Skeletal muscle tissue (tissue), 4 donors: ENCODE data around the gene PRKACA. TPM values are rescaled to one million over a fixed set of nuclear protein-coding genes. Genes with fewer than 3 reads are reported as not detected.
A peak's percentile ranks its signal among the peaks of the same experiment; 100 is the strongest.

Source experiments
- H3K27ac ChIP-seq: one replicate; pipeline ENCODE4 v1.7.0; 2013; ENCODE audit warnings: mild to moderate bottlenecking, low read depth, low read length, inconsistent platforms
- H3K27me3 ChIP-seq, 3 donors: one replicate each; pipeline ENCODE4 v1.7.0; 2013; ENCODE audit warnings: low read length in 3 of 3; ENCODE audit not compliant: control insufficient read depth in 3 of 3, insufficient read depth in 3 of 3
- H3K36me3 ChIP-seq, 3 donors: one replicate each; pipeline ENCODE4 v1.7.0; 2013; ENCODE audit warnings: low read length in 3 of 3; ENCODE audit not compliant: control insufficient read depth in 3 of 3, insufficient read depth in 3 of 3
- H3K4me1 ChIP-seq, 3 donors: one replicate each; pipeline ENCODE4 v1.7.0; 2013; ENCODE audit warnings: low read length in 3 of 3, mild to moderate bottlenecking in 3 of 3; ENCODE audit not compliant: control insufficient read depth in 3 of 3, insufficient read depth in 3 of 3
- H3K4me3 ChIP-seq, 3 donors: one replicate each; pipeline ENCODE4 v1.7.0; 2013; ENCODE audit warnings: low read length in 3 of 3
- H3K9ac ChIP-seq, 3 donors: one replicate each; pipeline ENCODE4 v1.7.0; 2013; ENCODE audit warnings: low read length in 3 of 3, mild to moderate bottlenecking in 3 of 3, moderate library complexity in 2 of 3, low read depth in 1 of 3
- H3K9me3 ChIP-seq, 3 donors: one replicate each; pipeline ENCODE4 v1.7.0; 2013; ENCODE audit warnings: low read length in 3 of 3; ENCODE audit not compliant: control insufficient read depth in 3 of 3
- total RNA-seq: library from RNA; depleted of rRNA; stranded (reverse); fragments of >200 nt; gene quantifications from one replicate; pipeline ENCODE4 v1.2.3, GENCODE V29; 2014
- donor health status: Osteomylitis.

The PRKACA gene
- total RNA-seq, 1 donor from 2014 or later = 137 TPM

- H3K9ac ChIP-seq = peak within 1 kb of the TSS; percentile 71 to 83 (median 82)
- peak within 1 kb of the TSS; percentile 96 for H3K27ac ChIP-seq
- H3K4me1 ChIP-seq = peaks cover 15 to 39% (median 35%) of the 10 kb centered on the region in 3 donors
- H3K27me3 ChIP-seq = no peaks in the 10 kb centered on the region
- peak within 1 kb of the TSS; percentile 64 to 79 (median 77) for H3K4me3 ChIP-seq
- no peaks in the 10 kb centered on the region for H3K9me3 ChIP-seq
- H3K36me3 ChIP-seq = no peaks in the 10 kb centered on the region
These were observed 19.1 kb upstream of the PRKACA start, which contains the start of gene ASF1B for GRCh38 chr19:14136509-14137281. TSS of gene ASF1B (minus strand) at chr19:14136589. CDS start at chr19:14136456, 133 bp downstream.

- H3K4me1 ChIP-seq = peaks cover 15 to 39% (median 35%) of the 10 kb centered on the region in 3 donors
- H3K27me3 ChIP-seq = no peaks in the 10 kb centered on the region
- H3K27ac ChIP-seq = peak overlapping the region; percentile 47
- no peaks in the 10 kb centered on the region for H3K36me3 ChIP-seq
- H3K9ac ChIP-seq = peak overlapping the region in 1 of 3 donors; percentile 59
- no peaks in the 10 kb centered on the region for H3K9me3 ChIP-seq
- H3K4me3 ChIP-seq = peak overlapping the region; percentile 63 to 76 (median 76)
These were observed 18.5 kb upstream of the PRKACA start for GRCh38 chr19:14135985-14136508.

DNA sequence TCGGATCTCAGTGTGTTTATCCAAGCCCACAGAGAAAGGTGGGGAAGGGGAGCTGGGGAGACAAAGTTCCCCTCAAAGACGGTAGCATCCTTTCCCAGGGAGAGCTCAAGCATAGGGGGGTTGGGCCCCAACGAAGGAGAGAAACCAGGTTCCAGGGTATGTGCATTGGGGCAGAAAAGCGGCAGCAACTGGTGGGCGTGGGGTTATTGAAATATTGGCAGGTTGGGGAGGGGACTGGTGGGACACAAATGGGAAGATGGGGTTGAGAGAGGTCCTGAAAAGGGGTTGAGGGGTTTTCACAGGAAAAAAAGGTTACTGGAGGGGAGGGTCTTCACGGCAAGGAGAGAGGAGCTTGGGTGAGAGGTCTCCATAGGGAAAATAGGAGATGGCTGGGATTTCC is 17.8 kb upstream of the PRKACA start:
- Histone ChIP-seq H3K9me3 (no peaks in the 10 kb centered on the region), H3K27me3 (no peaks in the 10 kb centered on the region), H3K4me1 (peaks cover 15 to 40% (median 35%) of the 10 kb centered on the region in 3 donors), H3K9ac (no peak overlapping the region), H3K27ac (no peak overlapping the region), H3K4me3 (no peak overlapping the region), H3K36me3 (no peaks in the 10 kb centered on the region)

DNA sequence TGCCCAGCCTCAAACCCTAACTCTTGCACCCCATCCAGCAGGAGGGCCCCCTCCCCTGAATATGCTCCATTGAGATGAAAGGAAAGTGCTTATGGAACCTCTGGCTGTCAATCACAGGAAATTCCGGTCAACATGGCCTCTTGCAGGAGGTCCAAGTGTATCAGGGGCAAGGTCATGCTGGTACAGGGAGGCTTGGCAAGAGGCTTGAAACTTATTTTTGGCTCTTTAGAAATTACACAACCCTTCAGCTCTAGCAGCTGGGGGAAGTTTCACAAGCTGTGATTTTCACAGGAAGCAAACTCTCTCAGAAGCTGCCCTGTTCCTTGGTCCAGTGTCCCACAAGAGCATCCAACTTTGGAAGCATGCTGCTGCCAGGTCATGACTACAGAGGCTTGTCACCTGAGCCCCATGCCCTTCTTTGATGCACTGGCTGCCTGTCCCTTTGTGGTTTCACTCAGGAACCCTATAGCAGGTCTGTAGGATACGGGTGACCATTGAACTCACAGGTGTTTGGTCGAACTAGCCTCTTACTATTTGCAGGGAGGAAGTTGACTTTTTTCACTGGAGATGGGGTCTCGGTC is 10.5 kb upstream of the PRKACA start:
- Histone ChIP-seq H3K9me3 (no peaks in the 10 kb centered on the region), H3K9ac (peak overlapping the region in 2 of 3 donors; percentile 15 to 63), H3K4me3 (peak overlapping the region in 1 of 3 donors; percentile 31), H3K27ac (peak overlapping the region; percentile 69), H3K36me3 (no peaks in the 10 kb centered on the region), H3K4me1 (peaks cover 22 to 32% (median 25%) of the 10 kb centered on the region in 3 donors), H3K27me3 (no peaks in the 10 kb centered on the region)

GRCh38 chr19:14127176-14127575 is 9.6 kb upstream of the PRKACA start:
- Histone ChIP-seq H3K4me3 (no peak overlapping the region), H3K9me3 (no peaks in the 10 kb centered on the region), H3K27ac (peak overlapping the region; percentile 69), H3K4me1 (peaks cover 22 to 32% (median 25%) of the 10 kb centered on the region in 3 donors), H3K36me3 (no peaks in the 10 kb centered on the region), H3K9ac (peak overlapping the region in 2 of 3 donors; percentile 10 to 72), H3K27me3 (no peaks in the 10 kb centered on the region)

DNA sequence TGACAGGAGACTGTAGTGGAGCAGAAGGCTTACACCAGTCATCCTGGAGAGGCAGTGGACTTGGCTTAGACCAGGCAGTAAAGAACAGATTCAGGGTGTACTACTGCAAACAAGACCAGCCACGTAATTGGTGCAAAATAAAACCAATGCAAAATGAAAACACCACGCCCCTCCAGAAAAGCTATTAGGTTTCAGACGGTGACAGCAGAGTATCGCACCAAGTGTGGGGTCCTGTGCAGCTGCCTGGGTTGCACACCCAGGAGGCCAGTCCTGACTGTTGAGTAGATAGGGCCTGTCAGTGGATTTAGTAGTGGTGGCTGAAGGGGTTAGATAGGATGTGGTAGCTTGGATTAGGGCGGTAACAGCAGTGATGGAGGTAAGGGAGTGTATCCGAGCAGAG is 5.4 kb upstream of the PRKACA start:
- peaks cover 30 to 38% (median 38%) of the 10 kb centered on the region in 3 donors for H3K4me1 ChIP-seq
- H3K9me3 ChIP-seq = no peaks in the 10 kb centered on the region
- H3K9ac ChIP-seq = peak overlapping the region in 1 of 3 donors; percentile 25
- no peaks in the 10 kb centered on the region for H3K27me3 ChIP-seq
- no peak overlapping the region for H3K27ac ChIP-seq
- H3K36me3 ChIP-seq = no peaks in the 10 kb centered on the region
- no peak overlapping the region for H3K4me3 ChIP-seq

GRCh38 chr19:14120497-14120780 is 2.9 kb upstream of the PRKACA start:
- H3K4me1 ChIP-seq = peaks cover 33 to 42% (median 38%) of the 10 kb centered on the region in 3 donors
- peak overlapping the region in 2 of 3 donors; percentile 7 to 33 for H3K9ac ChIP-seq
- no peak overlapping the region for H3K4me3 ChIP-seq
- H3K36me3 ChIP-seq = no peaks in the 10 kb centered on the region
- H3K27me3 ChIP-seq = no peaks in the 10 kb centered on the region
- H3K27ac ChIP-seq = peak overlapping the region; percentile 94
- no peaks in the 10 kb centered on the region for H3K9me3 ChIP-seq

GRCh38 chr19:14119644-14120496 is 2.3 kb upstream of the PRKACA start:
- peak overlapping the region; percentile 94 for H3K27ac ChIP-seq
- no peaks in the 10 kb centered on the region for H3K27me3 ChIP-seq
- peaks cover 39 to 46% (median 40%) of the 10 kb centered on the region in 3 donors for H3K4me1 ChIP-seq
- H3K9me3 ChIP-seq = no peaks in the 10 kb centered on the region
- peak overlapping the region; percentile 63 to 94 (median 76) for H3K9ac ChIP-seq
- no peaks in the 10 kb centered on the region for H3K36me3 ChIP-seq
- peak overlapping the region in 1 of 3 donors; percentile 45 for H3K4me3 ChIP-seq

DNA sequence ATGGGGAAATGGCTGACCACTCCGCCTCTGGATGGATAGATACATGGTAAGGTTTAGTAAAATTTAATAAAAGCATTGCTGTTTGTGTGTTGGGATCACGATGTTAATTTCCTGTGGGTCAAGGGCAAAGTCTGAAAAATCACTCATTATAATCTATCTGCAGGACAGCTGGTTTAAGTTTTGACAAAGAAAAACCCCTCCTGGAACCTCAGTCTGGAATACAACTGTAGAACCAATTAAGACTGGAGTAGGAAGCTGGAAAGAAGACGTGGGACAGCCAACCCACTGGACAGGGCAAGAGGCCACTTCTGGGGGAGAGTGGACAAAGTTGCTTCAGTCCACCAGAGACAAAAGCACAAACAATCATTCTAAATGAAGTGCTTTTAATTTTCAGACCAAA is 1.6 kb upstream of the PRKACA start:
- peak overlapping the region; percentile 76 to 94 (median 94) for H3K9ac ChIP-seq
- peak overlapping the region; percentile 94 for H3K27ac ChIP-seq
- no peaks in the 10 kb centered on the region for H3K9me3 ChIP-seq
- H3K36me3 ChIP-seq = no peaks in the 10 kb centered on the region
- peak overlapping the region; percentile 74 to 87 (median 87) for H3K4me3 ChIP-seq
- no peaks in the 10 kb centered on the region for H3K27me3 ChIP-seq
- H3K4me1 ChIP-seq = peaks cover 46 to 53% (median 47%) of the 10 kb centered on the region in 3 donors
